ENCODE data around the gene ASB5.
"Not testable (repeated sequence)": the region's sequence is repeated elsewhere in the genome, so short reads cannot be mapped to it uniquely, and the experiment has no call there.

The ASB5 gene

GRCh38 chr4:176268963-176269362 lies at the start of gene ASB5:
Gene ASB5, minus strand, starts transcription at chr4:176269222. Its CDS starts 114 bp downstream, at chr4:176269108.
- DNase-seq: no peak

- no peak for DNase-seq
Observed at GRCh38 chr4:176313596-176314336, 44.7 kb upstream of the ASB5 start.

- DNase-seq: no peak
Observed at GRCh38 chr4:176309772-176310171, 40.8 kb upstream of the ASB5 start.

- DNase-seq: no peak
Observed at GRCh38 chr4:176309046-176309445, 40.0 kb upstream of the ASB5 start.

GRCh38 chr4:176308441-176308840 lies 39.4 kb upstream of the ASB5 start:
- no peak for DNase-seq

GRCh38 chr4:176307666-176307930 lies 38.6 kb upstream of the ASB5 start:
- DNase-seq: no peak

GRCh38 chr4:176306837-176307665 lies 38.0 kb upstream of the ASB5 start:
- no peak for DNase-seq

- DNase-seq: no peak
Observed at GRCh38 chr4:176303938-176304337, 34.9 kb upstream of the ASB5 start.

- DNase-seq: no peak
Observed at GRCh38 chr4:176302283-176303275, 33.6 kb upstream of the ASB5 start.

GRCh38 chr4:176300565-176300964 lies 31.5 kb upstream of the ASB5 start:
- DNase-seq: no peak

- DNase-seq: no peak
Observed at GRCh38 chr4:176300036-176300435, 31.0 kb upstream of the ASB5 start.

GRCh38 chr4:176298664-176299063 lies 29.6 kb upstream of the ASB5 start:
- no peak for DNase-seq

GRCh38 chr4:176295907-176296306 lies 26.9 kb upstream of the ASB5 start:
- DNase-seq: not testable (repeated sequence)

- DNase-seq: no peak
Observed at GRCh38 chr4:176293660-176294059, 24.6 kb upstream of the ASB5 start.

GRCh38 chr4:176292920-176293319 lies 23.9 kb upstream of the ASB5 start:
- no peak for DNase-seq

GRCh38 chr4:176291748-176292147 lies 22.7 kb upstream of the ASB5 start:
- DNase-seq: no peak

- DNase-seq: no peak
Observed at GRCh38 chr4:176290520-176290919, 21.5 kb upstream of the ASB5 start.

GRCh38 chr4:176289561-176289960 lies 20.5 kb upstream of the ASB5 start:
- DNase-seq: no peak

GRCh38 chr4:176288020-176288419 lies 19.0 kb upstream of the ASB5 start:
- DNase-seq: no peak

- DNase-seq: no peak
Observed at GRCh38 chr4:176287546-176287945, 18.5 kb upstream of the ASB5 start.

GRCh38 chr4:176286728-176287127 lies 17.7 kb upstream of the ASB5 start:
- DNase-seq: no peak

- DNase-seq: not testable (repeated sequence)
Observed at GRCh38 chr4:176279560-176279959, 10.5 kb upstream of the ASB5 start.

All from DMS79 (cell line).